Transverse colon (tissue), 4 donors: ENCODE measurements around the gene JADE2. TPM values are rescaled to one million over a fixed set of nuclear protein-coding genes. Genes with fewer than 3 reads are reported as not detected.
"Not testable (repeated sequence)": the region's sequence is repeated elsewhere in the genome, so short reads cannot be mapped to it uniquely, and the experiment has no call there.

Source experiments
- DNase-seq: peaks from one replicate; pipeline ENCODE4 v3.0.0-alpha.2; 2019
- H3K27ac ChIP-seq, 4 donors: fragments of 200-600 bp; sonication (generic); 2 replicates each; pipeline ENCODE4 v1.5.1; 2016 to 2018; ENCODE audit warnings: inconsistent platforms in 4 of 4
- H3K27me3 ChIP-seq: fragments of 200-600 bp; sonication (generic); 2 replicates; pipeline ENCODE4 v1.5.1; 2017; ENCODE audit warnings: inconsistent platforms
- H3K36me3 ChIP-seq, 4 donors: fragments of 200-600 bp; sonication (generic); 2 replicates each; pipeline ENCODE4 v1.5.1; 2017 to 2019; ENCODE audit warnings: inconsistent platforms in 4 of 4
- H3K4me1 ChIP-seq, 4 donors: fragments of 200-600 bp; sonication (generic); 2 replicates each; pipeline ENCODE4 v1.5.1; 2017 to 2020; ENCODE audit warnings: inconsistent platforms in 4 of 4
- H3K4me3 ChIP-seq, 4 donors: fragments of 200-600 bp; sonication (generic); 1 replicate in 1 of 4; 2 replicates in 3 of 4; pipeline versions ENCODE4 v1.5.1 to v1.6.1; 2017 to 2019; ENCODE audit warnings: inconsistent platforms in 4 of 4
- H3K9me3 ChIP-seq, 2 donors: fragments of 200-600 bp; sonication (generic); 2 replicates each; pipeline ENCODE4 v1.5.1; 2017 to 2019; ENCODE audit warnings: inconsistent platforms in 2 of 2
- EP300 ChIP-seq: sonication (generic); formaldehyde crosslinking; IDR thresholded peaks from one replicate; pipeline ENCODE4 v1.6.1; 2017; ENCODE audit warnings: antibody characterized with exemption, low read depth
- POLR2A ChIP-seq: fragments of 450-650 bp; IDR thresholded peaks from one replicate; pipeline ENCODE4 v1.6.1; 2016; ENCODE audit warnings: antibody characterized with exemption, mild to moderate bottlenecking, moderate library complexity
- POLR2AphosphoS5 ChIP-seq, 3 donors: sonication (generic); formaldehyde crosslinking; IDR thresholded peaks; one replicate each; pipeline ENCODE4 v1.6.1; 2016; ENCODE audit warnings: antibody characterized with exemption in 3 of 3
- WGBS, 2 donors: methylation state at CpG; one replicate each; pipeline ENCODE4 v1.1.5; 2018; ENCODE audit warnings: low coverage in 1 of 2; 5-methylcytosine and 5-hydroxymethylcytosine counted together
- in situ Hi-C, 4 donors: fragments of 200-750 bp; cut with MboI; loops; one replicate each; pipeline versions ENCODE4 v1.15.0 to v1.15.1; 2017; ENCODE audit warnings: low sequenced_read_pairs in 3 of 4, low pct_ligation_motif_present in 1 of 4, low pct_unique_long_range_greater_than_20kb in 1 of 4
- intact Hi-C: fragments of 100-400 bp; cut with DNase I; formaldehyde crosslinking; loops from one replicate; pipeline ENCODE4 v1.15.1; 2023; ENCODE audit warnings: low total_unique reads
- total RNA-seq, 4 donors: library from RNA; depleted of rRNA; stranded (reverse); fragments of >200 nt; gene quantifications; one replicate each; pipeline ENCODE4 v1.1.0, GENCODE V29; 2016
- TF ChIP-seq, protein P1 (sequence below), 5 experiments: fragments of 200-600 bp in 3 of 5; fragments of 450-650 bp in 2 of 5; sonication (generic) in 3 of 5; IDR thresholded peaks; 1 replicate in 2 of 5; 2 replicates in 3 of 5; pipeline ENCODE4 v1.5.1; 2016 to 2017; ENCODE audit warnings: antibody characterized with exemption in 5 of 5, inconsistent platforms in 3 of 5, mild to moderate bottlenecking in 2 of 5, moderate library complexity in 1 of 5

JADE2 gene
- total RNA-seq, 4 donors from 2014 or later = 36.6 to 50.1 (median 41.4) TPM

GRCh38 chr5:134554319-134555222 lies 29.1 kb downstream of the JADE2 start:
- Histone ChIP-seq H3K36me3 (peaks cover 0 to 5% (median 0%) of the 10 kb centered on the region in 4 donors), H3K27ac (peak overlapping the region; percentile 20 to 60 (median 40)), H3K9me3 (no peaks in the 10 kb centered on the region), H3K4me3 (no peak overlapping the region), H3K27me3 (no peaks in the 10 kb centered on the region), H3K4me1 (peaks cover 15 to 27% (median 19%) of the 10 kb centered on the region in 4 donors)
- 30% methylated on average over 15 of the region's 15 CpGs; no CpG with 5 or more reads in 1 of the 2 donors for WGBS, 2 donors
- peak; percentile 71 for TF ChIP-seq EP300
- TF ChIP-seq, protein P1, sequence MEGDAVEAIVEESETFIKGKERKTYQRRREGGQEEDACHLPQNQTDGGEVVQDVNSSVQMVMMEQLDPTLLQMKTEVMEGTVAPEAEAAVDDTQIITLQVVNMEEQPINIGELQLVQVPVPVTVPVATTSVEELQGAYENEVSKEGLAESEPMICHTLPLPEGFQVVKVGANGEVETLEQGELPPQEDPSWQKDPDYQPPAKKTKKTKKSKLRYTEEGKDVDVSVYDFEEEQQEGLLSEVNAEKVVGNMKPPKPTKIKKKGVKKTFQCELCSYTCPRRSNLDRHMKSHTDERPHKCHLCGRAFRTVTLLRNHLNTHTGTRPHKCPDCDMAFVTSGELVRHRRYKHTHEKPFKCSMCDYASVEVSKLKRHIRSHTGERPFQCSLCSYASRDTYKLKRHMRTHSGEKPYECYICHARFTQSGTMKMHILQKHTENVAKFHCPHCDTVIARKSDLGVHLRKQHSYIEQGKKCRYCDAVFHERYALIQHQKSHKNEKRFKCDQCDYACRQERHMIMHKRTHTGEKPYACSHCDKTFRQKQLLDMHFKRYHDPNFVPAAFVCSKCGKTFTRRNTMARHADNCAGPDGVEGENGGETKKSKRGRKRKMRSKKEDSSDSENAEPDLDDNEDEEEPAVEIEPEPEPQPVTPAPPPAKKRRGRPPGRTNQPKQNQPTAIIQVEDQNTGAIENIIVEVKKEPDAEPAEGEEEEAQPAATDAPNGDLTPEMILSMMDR (IDR thresholded peaks at IDR 0.05) = peak in 1 of 5 experiments; percentile 12
- TF ChIP-seq POLR2A = no peak
- TF ChIP-seq POLR2AphosphoS5 (IDR thresholded peaks at IDR 0.05) = peak; percentile 30 to 68 (median 39)
- peak; percentile 44 for DNase-seq
- in situ Hi-C loops (loop anchor here in 1 of 4 donors (25.0 kb wide), 1 partner anchor 367 kb away; the partner anchor contains the start of gene SKP1), intact Hi-C loops (no loop called here)

- intact Hi-C loops (no loop called here), in situ Hi-C loops (loop anchor here in 1 of 4 donors (25.0 kb wide), 1 partner anchor 368 kb away; the partner anchor contains the start of gene SKP1)
- TF ChIP-seq EP300 (no peak), POLR2A (no peak), POLR2AphosphoS5 (IDR thresholded peaks at IDR 0.05) (no peak)
- TF ChIP-seq, protein P1 (IDR thresholded peaks at IDR 0.05) = no peak
- H3K36me3 ChIP-seq = peaks cover 0 to 11% (median 2%) of the 10 kb centered on the region in 4 donors
- no peak overlapping the region for H3K4me3 ChIP-seq
- peaks cover 15 to 26% (median 19%) of the 10 kb centered on the region in 4 donors for H3K4me1 ChIP-seq
- no peak for DNase-seq
- H3K9me3 ChIP-seq = no peaks in the 10 kb centered on the region
- no peaks in the 10 kb centered on the region for H3K27me3 ChIP-seq
- H3K27ac ChIP-seq = peak overlapping the region; percentile 8 to 60 (median 40)
- WGBS, 2 donors = 70 to 73% methylated on average over 2 to 7 of the region's 7 CpGs
Measured at GRCh38 chr5:134555223-134555889, 29.9 kb downstream of the JADE2 start.

GRCh38 chr5:134555890-134556311 lies 30.4 kb downstream of the JADE2 start:
- Histone ChIP-seq H3K9me3 (no peaks in the 10 kb centered on the region), H3K36me3 (peaks cover 0 to 14% (median 4%) of the 10 kb centered on the region in 4 donors), H3K4me1 (peaks cover 15 to 26% (median 19%) of the 10 kb centered on the region in 4 donors), H3K4me3 (no peak overlapping the region), H3K27ac (peak overlapping the region in 3 of 4 donors; percentile 33 to 60 (median 46)), H3K27me3 (no peaks in the 10 kb centered on the region)
- TF ChIP-seq, protein P1 (IDR thresholded peaks at IDR 0.05) = no peak
- TF ChIP-seq POLR2A (no peak), POLR2AphosphoS5 (IDR thresholded peaks at IDR 0.05) (no peak), EP300 (no peak)
- 20 to 49% methylated on average over 2 to 11 of the region's 11 CpGs for WGBS, 2 donors
- intact Hi-C loops (no loop called here), in situ Hi-C loops (loop anchor here in 1 of 4 donors (25.0 kb wide), 1 partner anchor 369 kb away; the partner anchor contains the start of gene SKP1)
- peak; percentile 39 for DNase-seq

GRCh38 chr5:134556588-134556987 lies 31.1 kb downstream of the JADE2 start:
- H3K27ac ChIP-seq, intact Hi-C loops: not testable (repeated sequence)
- 94 to 100% methylated on average over 2 to 3 of the region's 3 CpGs for WGBS, 2 donors

More at GRCh38 chr5:134556588-134556987, 31.1 kb downstream of the JADE2 start:
- not testable (repeated sequence) for H3K9me3 ChIP-seq, H3K27me3 ChIP-seq, H3K4me3 ChIP-seq, DNase-seq
- in situ Hi-C loops = loop anchor here in 1 of 4 donors (25.0 kb wide), 1 partner anchor 369 kb away; the partner anchor contains the start of gene SKP1
- Histone ChIP-seq H3K36me3 (peaks cover 0 to 21% (median 7%) of the 10 kb centered on the region in 4 donors), H3K4me1 (peaks cover 15 to 26% (median 19%) of the 10 kb centered on the region in 4 donors)
